Urinary bladder (tissue), 4 donors: Measurements from ENCODE around the gene ADIRF. TPM values are rescaled to one million over a fixed set of nuclear protein-coding genes. Genes with fewer than 3 reads are reported as not detected.
A peak's percentile ranks its signal among the peaks of the same experiment; 100 is the strongest.
"Not testable (repeated sequence)": the region's sequence is repeated elsewhere in the genome, so short reads cannot be mapped to it uniquely, and the experiment has no call there.

Experiments
- DNase-seq: peaks from one replicate; pipeline ENCODE4 v3.0.0-alpha.2; 2015; ENCODE audit errors: extremely low spot score
- H3K27ac ChIP-seq: one replicate; pipeline ENCODE4 v1.5.1; 2013; ENCODE audit warnings: low read depth, mild to moderate bottlenecking, moderate library complexity
- H3K36me3 ChIP-seq: one replicate; pipeline ENCODE4 v1.6.1; 2013; ENCODE audit warnings: mild to moderate bottlenecking, moderate library complexity; ENCODE audit not compliant: insufficient read depth
- H3K4me1 ChIP-seq: one replicate; pipeline ENCODE4 v1.6.1; 2013; ENCODE audit warnings: mild to moderate bottlenecking, moderate library complexity; ENCODE audit not compliant: insufficient read depth
- H3K4me3 ChIP-seq: one replicate; pipeline ENCODE4 v1.5.1; 2013; ENCODE audit warnings: low read depth, low read length
- WGBS: extraction: QIAGEN DNeasy Blood & Tissue Kit; methylation state at CpG from one replicate; pipeline ENCODE4 v1.1.7; 2013; 5-methylcytosine and 5-hydroxymethylcytosine counted together
- polyA plus RNA-seq: library from polyadenylated mRNA; stranded (reverse); fragments of 200-250 nt; gene quantifications from one replicate; pipeline ENCODE4 v1.2.3, GENCODE V29; 2013
- total RNA-seq: library from RNA; depleted of rRNA; stranded (reverse); fragments of >200 nt; gene quantifications from one replicate; pipeline ENCODE4 v1.2.3, GENCODE V29; 2014
- donor health status: healthy with polysubstance abuse.
- donor health status: healthy.

ADIRF gene
- total RNA-seq, result 112 TPM
- 404 TPM for polyA plus RNA-seq

GRCh38 chr10:86968271-86968993, at the start of gene ADIRF:
Gene ADIRF (plus strand): TSS chr10:86968482. CDS start chr10:86968545, 63 bp downstream.
- 18% methylated on average over 59 of the region's 59 CpGs for WGBS
- Histone ChIP-seq H3K4me3 (peak within 1 kb of the TSS; percentile 59), H3K27ac (peak within 1 kb of the TSS; percentile 96), H3K4me1 (no peaks in the 10 kb centered on the region), H3K36me3 (no peaks in the 10 kb centered on the region)
- DNase-seq, result no peak

- peaks cover 4% of the 10 kb centered on the region for H3K36me3 ChIP-seq
- H3K4me1 ChIP-seq, result no peaks in the 10 kb centered on the region
- H3K27ac ChIP-seq, result no peak overlapping the region
- H3K4me3 ChIP-seq, result no peak overlapping the region
- 70% methylated on average over 9 of the region's 9 CpGs for whole genome bisulfite sequencing
- no peak for DNase-seq
Observed at GRCh38 chr10:86922553-86922961, 45.7 kb upstream of the ADIRF start.

- no peak overlapping the region for H3K27ac ChIP-seq
- H3K4me3 ChIP-seq, result no peak overlapping the region
- no peak for DNase-seq
- no peaks in the 10 kb centered on the region for H3K4me1 ChIP-seq
- 80% methylated on average over 15 of the region's 15 CpGs for WGBS
- no peaks in the 10 kb centered on the region for H3K36me3 ChIP-seq
Observed at GRCh38 chr10:86929468-86930380, 38.6 kb upstream of the ADIRF start.

- no peak overlapping the region for H3K4me3 ChIP-seq
- no peak for DNase-seq
- H3K36me3 ChIP-seq, result no peaks in the 10 kb centered on the region
- 80% methylated on average over 1 of the region's 1 CpG for WGBS
- no peaks in the 10 kb centered on the region for H3K4me1 ChIP-seq
- H3K27ac ChIP-seq, result no peak overlapping the region
Observed at GRCh38 chr10:86931872-86932271, 36.4 kb upstream of the ADIRF start.

GRCh38 chr10:86932674-86933073, 35.6 kb upstream of the ADIRF start:
- Histone ChIP-seq H3K4me3 (no peak overlapping the region), H3K27ac (no peak overlapping the region), H3K36me3 (no peaks in the 10 kb centered on the region), H3K4me1 (no peaks in the 10 kb centered on the region)
- WGBS, result 78% methylated on average over 2 of the region's 2 CpGs
- no peak for DNase-seq

- not testable (repeated sequence) for H3K4me1 ChIP-seq, DNase-seq
- WGBS, result 88% methylated on average over 6 of the region's 6 CpGs
Observed at GRCh38 chr10:86934162-86934711, 34.0 kb upstream of the ADIRF start.

GRCh38 chr10:86936661-86937501, 31.4 kb upstream of the ADIRF start:
- Histone ChIP-seq H3K4me1 (no peaks in the 10 kb centered on the region), H3K4me3 (no peak overlapping the region), H3K36me3 (no peaks in the 10 kb centered on the region), H3K27ac (no peak overlapping the region)
- WGBS, result 73% methylated on average over 13 of the region's 13 CpGs
- no peak for DNase-seq

More at GRCh38 chr10:86934162-86934711, 34.0 kb upstream of the ADIRF start:
- H3K27ac ChIP-seq, H3K4me3 ChIP-seq, H3K36me3 ChIP-seq: not testable (repeated sequence)

GRCh38 chr10:86937502-86938154, 30.7 kb upstream of the ADIRF start:
- 77% methylated on average over 6 of the region's 6 CpGs for WGBS
- no peak overlapping the region for H3K4me3 ChIP-seq
- no peak overlapping the region for H3K27ac ChIP-seq
- H3K4me1 ChIP-seq, result no peaks in the 10 kb centered on the region
- no peak for DNase-seq
- H3K36me3 ChIP-seq, result no peaks in the 10 kb centered on the region

- WGBS, result 84% methylated on average over 2 of the region's 2 CpGs
Observed at GRCh38 chr10:86938260-86938659, 30.0 kb upstream of the ADIRF start.

GRCh38 chr10:86940076-86940475, 28.2 kb upstream of the ADIRF start:
- H3K27ac ChIP-seq, DNase-seq, H3K36me3 ChIP-seq, H3K4me1 ChIP-seq, H3K4me3 ChIP-seq: not testable (repeated sequence)
- 85% methylated on average over 16 of the region's 16 CpGs for WGBS

More at GRCh38 chr10:86938260-86938659, 30.0 kb upstream of the ADIRF start:
- DNase-seq, result no peak
- H3K4me1 ChIP-seq, result no peaks in the 10 kb centered on the region
- H3K4me3 ChIP-seq, result no peak overlapping the region
- H3K27ac ChIP-seq, result no peak overlapping the region
- H3K36me3 ChIP-seq, result no peaks in the 10 kb centered on the region

GRCh38 chr10:86940677-86941076, 27.6 kb upstream of the ADIRF start:
- H3K27ac ChIP-seq, result no peak overlapping the region
- 86% methylated on average over 6 of the region's 6 CpGs for WGBS
- no peak overlapping the region for H3K4me3 ChIP-seq
- H3K36me3 ChIP-seq, result no peaks in the 10 kb centered on the region
- DNase-seq, result no peak
- H3K4me1 ChIP-seq, result no peaks in the 10 kb centered on the region

GRCh38 chr10:86941426-86941825, 26.9 kb upstream of the ADIRF start:
- H3K4me3 ChIP-seq, result no peak overlapping the region
- H3K4me1 ChIP-seq, result no peaks in the 10 kb centered on the region
- DNase-seq, result no peak
- no peak overlapping the region for H3K27ac ChIP-seq
- 85% methylated on average over 2 of the region's 2 CpGs for WGBS
- no peaks in the 10 kb centered on the region for H3K36me3 ChIP-seq
